ENCODE results near the gene VPS13A.
"Not testable (repeated sequence)": the region's sequence is repeated elsewhere in the genome, so short reads cannot be mapped to it uniquely, and the experiment has no call there.

VPS13A gene

GRCh38 chr9:77188242-77188641 is 10.9 kb downstream of the VPS13A start:
- no peak for DNase-seq

- no peak for DNase-seq
These were observed 17.1 kb downstream of the VPS13A start for GRCh38 chr9:77194423-77194822.

GRCh38 chr9:77210116-77210515 is 32.8 kb downstream of the VPS13A start:
- DNase-seq, result no peak

- DNase-seq, result no peak
These were observed 34.2 kb downstream of the VPS13A start for GRCh38 chr9:77211561-77211960.

DNA sequence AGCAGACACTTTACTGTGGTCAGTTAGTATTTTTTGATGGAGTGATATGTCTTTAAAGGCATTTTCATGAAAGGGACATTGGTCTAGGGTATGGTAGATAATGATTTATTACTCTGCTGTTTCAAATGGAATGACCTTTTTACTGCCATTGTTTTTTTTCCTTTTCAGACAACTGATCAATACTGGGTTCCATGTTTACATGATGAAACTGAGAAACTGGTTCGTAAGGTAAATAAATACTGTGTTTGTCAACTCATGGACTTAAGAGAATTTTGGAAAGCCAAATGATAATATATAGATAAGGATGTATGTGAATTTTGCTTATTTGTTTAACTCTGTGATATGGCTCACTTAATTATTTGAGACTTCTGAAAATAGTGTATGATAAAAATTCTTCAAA is 35.5 kb downstream of the VPS13A start:
- DNase-seq, result no peak

DNA sequence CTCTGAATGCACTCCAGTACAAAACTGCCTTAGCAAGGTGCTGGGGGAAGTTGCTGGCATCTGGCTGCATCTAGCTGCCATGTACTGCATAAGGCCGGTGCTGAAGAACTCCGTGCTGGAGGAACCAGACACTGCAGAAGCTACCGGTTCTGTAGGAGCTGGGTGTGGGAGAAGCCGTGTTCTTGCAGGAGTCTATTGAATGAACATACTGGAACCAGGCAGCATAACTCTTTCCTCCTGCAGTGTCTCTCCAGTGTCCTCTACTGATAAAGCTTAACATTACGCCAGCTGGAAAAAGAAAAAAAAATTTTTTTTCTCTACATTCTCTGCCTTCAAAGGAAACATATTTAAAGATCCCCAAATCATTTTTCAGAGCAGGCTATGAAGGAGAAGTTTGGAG is 38.5 kb downstream of the VPS13A start:
- DNase-seq, result no peak

GRCh38 chr9:77218612-77219011 is 41.3 kb downstream of the VPS13A start:
- no peak for DNase-seq

- no peak for DNase-seq
These were observed 44.1 kb downstream of the VPS13A start for GRCh38 chr9:77221431-77221830.

DNA sequence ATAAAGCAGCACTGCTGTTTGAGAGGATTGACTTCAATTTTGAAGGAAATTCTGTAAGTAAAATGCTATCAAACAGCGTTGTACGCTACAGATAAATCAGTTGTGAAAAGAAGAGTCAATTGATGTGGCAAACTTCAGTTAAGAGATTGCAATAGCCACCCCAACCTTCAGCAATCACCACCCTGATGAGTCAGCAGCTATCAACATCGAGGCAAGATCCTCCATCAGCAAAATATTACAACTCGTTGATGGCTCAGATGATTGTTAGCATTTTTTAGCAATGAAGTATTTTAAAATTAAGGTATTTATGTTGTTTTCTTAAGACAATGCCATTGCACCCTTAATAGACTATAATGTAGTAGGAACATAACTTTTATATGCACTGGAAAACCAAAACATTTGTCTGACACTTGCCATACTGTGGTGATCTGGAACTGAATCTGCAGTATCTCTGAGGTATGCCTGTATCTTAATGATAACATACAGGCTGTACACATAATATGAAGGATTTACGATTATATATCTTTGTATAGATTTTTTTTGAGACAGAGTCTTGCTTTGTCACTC is 47.5 kb downstream of the VPS13A start:
- DNase-seq, result no peak

- DNase-seq, result no peak
These were observed 59.4 kb downstream of the VPS13A start for GRCh38 chr9:77236693-77237092.

DNA sequence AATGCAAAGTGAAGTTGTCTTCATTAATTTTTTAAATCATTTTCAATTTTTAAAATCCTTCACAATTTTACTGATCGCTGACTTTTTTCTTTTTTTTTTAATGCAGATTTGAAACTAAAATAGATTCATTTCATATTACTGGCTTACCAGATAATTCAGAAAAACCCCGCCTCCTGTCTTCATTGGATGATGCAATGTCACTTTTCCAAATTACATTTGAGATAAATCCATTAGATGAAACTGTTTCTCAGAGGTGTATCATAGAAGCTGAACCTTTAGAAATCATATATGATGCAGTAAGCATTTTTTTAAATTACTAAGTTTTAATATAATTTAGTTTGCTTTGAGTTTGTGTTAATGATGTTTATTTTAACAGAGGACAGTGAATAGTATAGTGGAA is 60.6 kb downstream of the VPS13A start:
- no peak for DNase-seq

- DNase-seq, result no peak
These were observed 73.7 kb downstream of the VPS13A start for GRCh38 chr9:77251050-77251449.

DNA sequence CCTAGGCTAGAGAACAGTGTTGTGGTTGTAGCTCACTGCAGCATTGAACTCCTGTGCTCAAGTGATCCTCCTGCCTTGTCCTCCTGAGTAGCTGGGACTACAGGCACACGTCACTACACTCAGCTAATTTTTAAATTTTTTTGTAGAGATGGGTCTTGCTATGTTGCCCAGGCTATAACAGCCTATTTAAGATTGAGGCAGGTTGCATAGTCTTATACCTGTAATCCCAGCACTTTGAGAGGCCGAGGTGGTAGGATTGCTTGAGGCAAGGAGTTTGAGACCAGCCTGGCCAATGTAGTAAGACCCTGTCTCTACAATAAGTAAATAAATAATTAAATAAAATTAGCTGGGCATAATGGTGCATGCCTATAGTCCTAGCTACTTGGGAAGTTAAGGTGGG is 79.9 kb downstream of the VPS13A start:
- no peak for DNase-seq

DNA sequence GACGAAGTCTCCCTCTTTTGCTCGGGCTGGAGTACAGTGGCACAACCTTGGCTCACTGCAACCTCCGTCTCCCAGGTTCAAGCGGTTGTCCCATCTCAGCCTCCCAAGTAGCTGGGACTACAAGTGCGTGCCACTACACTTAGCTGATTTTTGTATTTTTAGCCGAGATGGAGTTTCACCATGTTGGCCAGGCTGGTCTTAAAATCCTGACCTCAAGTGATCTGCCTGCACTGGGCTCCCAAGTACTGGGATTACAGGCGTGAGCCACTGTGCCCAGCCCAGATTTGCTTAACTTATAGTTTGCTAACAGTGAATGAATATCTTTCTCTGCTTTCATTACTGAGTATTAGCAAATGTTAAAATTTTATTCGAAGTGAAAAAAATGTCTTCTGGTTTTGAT is 84.3 kb downstream of the VPS13A start:
- no peak for DNase-seq

DNA sequence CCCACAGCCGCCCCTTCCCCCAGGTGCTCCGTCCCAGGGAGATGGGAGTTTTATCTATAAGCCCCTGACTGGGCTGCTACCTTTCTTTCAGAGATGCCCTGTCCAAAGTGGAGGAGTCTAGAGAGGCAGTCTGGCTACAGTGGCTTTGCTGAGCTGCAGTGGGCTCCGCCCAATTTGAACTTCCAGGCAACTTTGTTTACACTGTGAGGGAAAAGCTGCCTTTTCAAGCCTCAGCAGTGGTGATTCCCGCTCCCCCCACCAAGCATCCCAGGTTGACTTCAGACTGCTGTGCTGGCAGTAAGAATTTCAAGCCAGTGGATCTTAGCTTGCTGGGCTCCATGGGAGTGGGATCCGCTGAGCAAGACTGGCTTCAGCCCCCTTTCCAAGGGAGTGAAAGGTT is 90.4 kb downstream of the VPS13A start:
- DNase-seq, result not testable (repeated sequence)

DNA sequence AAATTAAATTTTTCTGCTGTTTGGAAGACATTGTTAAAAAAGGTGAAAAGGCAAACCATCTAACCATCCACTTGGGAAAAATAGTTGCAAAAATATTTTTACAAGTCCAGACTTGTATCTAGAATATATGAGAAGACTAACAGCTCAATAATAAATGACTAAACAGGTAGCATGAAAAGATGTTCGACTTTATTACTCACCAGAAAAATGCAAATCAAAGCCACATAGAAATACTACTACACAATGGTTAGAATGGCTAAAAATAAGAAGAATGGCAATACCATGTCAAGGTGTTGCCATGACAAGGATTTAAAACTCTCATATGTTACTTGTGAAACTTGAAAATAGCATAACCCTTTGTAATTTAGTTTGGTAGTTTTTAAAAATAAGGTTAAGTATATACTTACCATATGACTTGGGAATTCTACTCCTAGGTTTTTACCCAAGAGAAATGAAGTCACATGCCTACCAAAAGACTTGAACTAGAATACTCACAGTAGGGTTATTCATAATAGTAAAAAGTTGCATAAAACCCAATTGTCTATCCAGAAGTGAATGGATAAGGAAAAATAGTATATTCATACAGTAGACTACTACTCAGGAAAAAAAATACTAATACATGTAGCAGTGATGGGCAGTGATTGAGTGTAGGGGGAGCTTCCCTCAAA is 93.8 kb downstream of the VPS13A start:
- DNase-seq, result no peak

DNA sequence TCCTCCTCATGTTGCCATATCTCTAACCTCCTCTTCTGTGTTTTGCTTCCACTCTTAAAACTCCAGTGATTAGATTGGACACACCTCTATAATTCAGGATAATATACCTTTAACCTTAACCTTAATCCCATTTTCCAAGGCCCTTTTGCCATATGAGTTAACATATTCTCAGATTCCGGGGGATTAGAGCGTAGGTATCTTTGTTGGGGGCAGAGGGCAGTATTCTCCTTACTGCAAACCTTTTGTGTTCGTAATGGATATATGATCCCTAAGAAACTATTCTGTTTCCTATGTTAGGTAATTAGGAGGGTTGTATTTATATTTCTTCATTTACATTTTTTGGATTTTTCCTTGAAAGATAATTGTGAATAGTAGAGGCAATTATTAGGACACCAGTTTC is 99.5 kb downstream of the VPS13A start:
- no peak for DNase-seq

GRCh38 chr9:77277719-77278118 is 100.4 kb downstream of the VPS13A start:
- no peak for DNase-seq

DNA sequence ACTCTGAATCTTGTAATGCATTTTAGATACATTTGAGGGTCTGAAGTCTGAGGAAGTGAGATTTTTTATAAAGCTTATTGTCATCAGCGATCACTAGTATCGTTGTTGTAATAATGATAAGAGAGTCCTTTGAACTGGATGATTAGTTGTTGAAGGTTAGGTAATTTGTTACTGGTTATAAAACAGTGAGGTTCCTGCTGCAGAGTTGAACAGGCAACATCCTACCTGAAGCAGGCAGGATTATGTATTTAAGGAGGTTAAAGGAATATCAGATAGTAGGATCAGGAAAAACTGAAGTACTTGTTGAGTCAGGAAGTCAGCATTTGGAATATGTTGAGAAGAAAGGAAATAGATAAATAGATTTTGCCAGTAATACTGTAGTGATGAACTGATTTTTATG is 106.7 kb downstream of the VPS13A start:
- DNase-seq, result no peak

- DNase-seq, result no peak
These were observed 107.3 kb downstream of the VPS13A start for GRCh38 chr9:77284616-77285015.

DNA sequence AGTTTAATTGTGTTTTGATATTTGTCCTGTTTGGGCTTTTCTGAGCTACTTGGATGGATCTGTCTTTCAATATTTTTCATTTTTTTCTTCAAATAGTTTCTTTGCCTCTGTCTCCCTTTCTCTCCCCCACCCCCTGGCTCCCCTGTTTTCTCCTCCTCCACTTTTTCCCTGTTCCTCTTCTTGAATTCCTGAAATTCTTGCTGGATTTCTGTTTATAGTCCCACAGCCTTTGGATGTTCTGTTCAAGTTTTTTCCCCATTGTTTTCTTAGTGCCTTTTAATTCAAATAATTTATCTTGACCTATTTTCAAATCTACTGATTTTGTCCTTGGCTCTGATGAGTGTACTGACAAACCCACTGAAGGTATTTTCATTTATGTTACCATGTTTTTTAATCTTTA is 113.0 kb downstream of the VPS13A start:
- no peak for DNase-seq

GRCh38 chr9:77291714-77292113 is 114.4 kb downstream of the VPS13A start:
- DNase-seq, result no peak

DNA sequence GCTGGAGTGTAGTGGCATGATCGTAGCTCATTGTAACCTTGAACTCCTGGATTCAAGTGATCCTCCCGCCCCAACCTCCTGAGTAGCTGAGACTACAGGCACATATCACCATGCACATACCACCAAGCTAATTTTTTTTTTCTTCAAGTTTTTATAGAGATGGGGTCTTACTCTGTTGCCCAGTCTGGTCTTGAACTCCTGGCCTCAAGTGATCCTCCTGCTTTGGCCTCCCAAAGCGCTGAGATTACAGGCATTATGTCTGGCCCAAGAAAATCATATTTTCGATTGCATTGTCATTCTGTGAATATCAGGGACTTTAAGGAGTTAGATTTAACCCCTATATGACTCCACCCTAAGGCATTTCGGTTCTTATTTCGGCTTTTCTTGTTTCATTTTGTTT is 116.6 kb downstream of the VPS13A start:
- DNase-seq, result no peak

- no peak for DNase-seq
These were observed 127.2 kb downstream of the VPS13A start for GRCh38 chr9:77304543-77304942.
